Measurements from ENCODE around the gene SLC9A8.

DNA sequence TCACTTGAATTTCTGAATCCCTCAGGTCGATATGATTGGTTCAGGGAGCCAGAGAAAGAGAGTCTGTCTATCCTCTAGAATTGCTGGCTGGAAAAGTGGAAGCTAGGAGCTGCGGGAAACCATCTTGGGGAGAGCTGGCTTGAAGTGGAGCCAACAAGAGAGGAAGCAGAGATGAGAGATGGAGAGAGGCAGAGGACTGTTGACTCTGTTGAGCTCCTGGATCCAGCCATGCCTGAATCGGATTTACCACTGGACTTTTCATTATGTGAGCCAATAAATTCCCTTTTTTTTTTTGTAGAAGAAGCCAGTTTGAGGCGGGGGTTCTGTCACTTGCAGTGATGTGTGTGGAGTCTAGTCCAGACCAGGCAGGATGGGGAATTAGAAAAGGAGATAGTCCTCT lies 13.9 kb upstream of the SLC9A8 start:
- TF ChIP-seq, protein P1, sequence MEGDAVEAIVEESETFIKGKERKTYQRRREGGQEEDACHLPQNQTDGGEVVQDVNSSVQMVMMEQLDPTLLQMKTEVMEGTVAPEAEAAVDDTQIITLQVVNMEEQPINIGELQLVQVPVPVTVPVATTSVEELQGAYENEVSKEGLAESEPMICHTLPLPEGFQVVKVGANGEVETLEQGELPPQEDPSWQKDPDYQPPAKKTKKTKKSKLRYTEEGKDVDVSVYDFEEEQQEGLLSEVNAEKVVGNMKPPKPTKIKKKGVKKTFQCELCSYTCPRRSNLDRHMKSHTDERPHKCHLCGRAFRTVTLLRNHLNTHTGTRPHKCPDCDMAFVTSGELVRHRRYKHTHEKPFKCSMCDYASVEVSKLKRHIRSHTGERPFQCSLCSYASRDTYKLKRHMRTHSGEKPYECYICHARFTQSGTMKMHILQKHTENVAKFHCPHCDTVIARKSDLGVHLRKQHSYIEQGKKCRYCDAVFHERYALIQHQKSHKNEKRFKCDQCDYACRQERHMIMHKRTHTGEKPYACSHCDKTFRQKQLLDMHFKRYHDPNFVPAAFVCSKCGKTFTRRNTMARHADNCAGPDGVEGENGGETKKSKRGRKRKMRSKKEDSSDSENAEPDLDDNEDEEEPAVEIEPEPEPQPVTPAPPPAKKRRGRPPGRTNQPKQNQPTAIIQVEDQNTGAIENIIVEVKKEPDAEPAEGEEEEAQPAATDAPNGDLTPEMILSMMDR (IDR thresholded peaks at IDR 0.05; ENCODE audit: borderline replicate concordance, extremely low read depth, low read length, poor library complexity, severe bottlenecking) = no peak
- no peak for TF ChIP-seq EZH2 (IDR thresholded peaks at IDR 0.05; ENCODE audit: borderline replicate concordance, low read depth, low read length, severe bottlenecking)
